Measurements from ENCODE around the gene MAP2K5. TPM values are rescaled to one million over a fixed set of nuclear protein-coding genes. Genes with fewer than 3 reads are reported as not detected.

MAP2K5 gene
- total RNA-seq, 2 donors from 2014 or later, result 16.1 to 17.9 TPM

DNA sequence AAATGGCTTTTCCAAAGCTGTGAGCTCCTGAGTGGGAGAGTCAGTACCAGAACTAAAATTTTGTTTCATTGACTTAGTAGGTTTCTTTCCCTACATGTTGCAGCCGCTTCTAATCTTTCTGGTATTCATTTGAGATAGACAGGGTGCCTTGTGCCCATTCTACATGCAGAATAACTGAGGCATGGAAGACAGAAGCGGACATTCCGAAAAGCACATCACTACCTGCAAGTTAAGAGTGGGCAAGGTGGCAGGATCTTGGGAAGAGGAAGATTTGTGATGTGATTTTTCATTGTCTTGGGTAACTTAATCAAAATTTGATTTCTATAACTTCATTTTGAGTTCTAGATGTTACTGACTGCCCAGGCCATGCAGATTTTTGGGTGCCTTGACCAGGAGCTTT, 2.0 kb downstream of the MAP2K5 start:
- Mint-ChIP-seq H3K9me3 (no peaks in the 10 kb centered on the region), H3K27ac (no peak overlapping the region), H3K36me3 (ENCODE audit: low read depth) (peaks cover 12% of the 10 kb centered on the region), H3K4me3 (peak overlapping the region; percentile 97), H3K27me3 (no peaks in the 10 kb centered on the region), H3K4me1 (peaks cover 15% of the 10 kb centered on the region)
- no peak for ATAC-seq (replicated peaks)

- Mint-ChIP-seq H3K4me3 (no peak overlapping the region), H3K27ac (no peak overlapping the region), H3K9me3 (no peaks in the 10 kb centered on the region), H3K4me1 (peaks cover 11% of the 10 kb centered on the region), H3K27me3 (no peaks in the 10 kb centered on the region), H3K36me3 (ENCODE audit: low read depth) (peaks cover 24% of the 10 kb centered on the region)
- no peak for ATAC-seq (replicated peaks)
Observed at GRCh38 chr15:67545864-67546263, 3.4 kb downstream of the MAP2K5 start.

- ATAC-seq (replicated peaks), result no peak
- H3K27me3 Mint-ChIP-seq, result no peaks in the 10 kb centered on the region
- no peaks in the 10 kb centered on the region for H3K9me3 Mint-ChIP-seq
- H3K27ac Mint-ChIP-seq, result no peak overlapping the region
- no peak overlapping the region for H3K4me3 Mint-ChIP-seq
- H3K4me1 Mint-ChIP-seq, result peaks cover 11% of the 10 kb centered on the region
- H3K36me3 Mint-ChIP-seq (ENCODE audit: low read depth), result peaks cover 32% of the 10 kb centered on the region
Observed at GRCh38 chr15:67547064-67547463, 4.6 kb downstream of the MAP2K5 start.

GRCh38 chr15:67547836-67548235, 5.3 kb downstream of the MAP2K5 start:
- no peaks in the 10 kb centered on the region for H3K9me3 Mint-ChIP-seq

GRCh38 chr15:67548236-67548852, 5.8 kb downstream of the MAP2K5 start:
- no peak overlapping the region for H3K4me3 Mint-ChIP-seq
- peaks cover 11% of the 10 kb centered on the region for H3K4me1 Mint-ChIP-seq
- no peak for ATAC-seq (replicated peaks)
- peaks cover 32% of the 10 kb centered on the region for H3K36me3 Mint-ChIP-seq (ENCODE audit: low read depth)
- H3K27me3 Mint-ChIP-seq, result no peaks in the 10 kb centered on the region
- no peak overlapping the region for H3K27ac Mint-ChIP-seq
- H3K9me3 Mint-ChIP-seq, result no peaks in the 10 kb centered on the region

More at GRCh38 chr15:67547836-67548235, 5.3 kb downstream of the MAP2K5 start:
- no peaks in the 10 kb centered on the region for H3K27me3 Mint-ChIP-seq
- no peak overlapping the region for H3K4me3 Mint-ChIP-seq
- ATAC-seq (replicated peaks), result no peak
- H3K4me1 Mint-ChIP-seq, result peaks cover 11% of the 10 kb centered on the region
- no peak overlapping the region for H3K27ac Mint-ChIP-seq
- peaks cover 32% of the 10 kb centered on the region for H3K36me3 Mint-ChIP-seq (ENCODE audit: low read depth)

GRCh38 chr15:67548862-67549651, 6.6 kb downstream of the MAP2K5 start:
- Mint-ChIP-seq H3K27ac (no peak overlapping the region), H3K4me1 (peaks cover 11% of the 10 kb centered on the region), H3K9me3 (no peaks in the 10 kb centered on the region), H3K4me3 (no peak overlapping the region), H3K27me3 (no peaks in the 10 kb centered on the region), H3K36me3 (ENCODE audit: low read depth) (peaks cover 32% of the 10 kb centered on the region)
- no peak for ATAC-seq (replicated peaks)

DNA sequence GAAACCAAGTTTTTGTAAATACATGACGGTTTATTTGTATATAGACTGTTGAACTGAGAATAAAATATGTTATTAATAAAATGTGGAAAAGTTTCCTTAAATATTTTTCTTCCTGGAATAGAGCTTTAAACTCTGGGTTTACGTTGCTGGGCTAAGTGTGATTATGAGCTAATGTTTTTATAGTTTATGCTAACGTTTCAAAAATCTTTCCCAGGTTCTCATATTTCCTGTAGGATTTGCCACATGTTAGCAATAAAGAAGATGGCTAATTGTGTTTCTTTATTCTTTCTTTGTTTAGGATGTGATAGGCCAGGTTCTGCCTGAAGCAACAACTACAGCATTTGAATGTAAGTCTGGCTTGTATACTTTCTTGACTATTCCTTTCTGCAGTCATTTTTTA, 7.2 kb downstream of the MAP2K5 start:
- Mint-ChIP-seq H3K9me3 (no peaks in the 10 kb centered on the region), H3K4me3 (no peak overlapping the region), H3K36me3 (ENCODE audit: low read depth) (peaks cover 35% of the 10 kb centered on the region), H3K27me3 (no peaks in the 10 kb centered on the region), H3K4me1 (peaks cover 6% of the 10 kb centered on the region), H3K27ac (no peak overlapping the region)
- ATAC-seq (replicated peaks), result no peak

DNA sequence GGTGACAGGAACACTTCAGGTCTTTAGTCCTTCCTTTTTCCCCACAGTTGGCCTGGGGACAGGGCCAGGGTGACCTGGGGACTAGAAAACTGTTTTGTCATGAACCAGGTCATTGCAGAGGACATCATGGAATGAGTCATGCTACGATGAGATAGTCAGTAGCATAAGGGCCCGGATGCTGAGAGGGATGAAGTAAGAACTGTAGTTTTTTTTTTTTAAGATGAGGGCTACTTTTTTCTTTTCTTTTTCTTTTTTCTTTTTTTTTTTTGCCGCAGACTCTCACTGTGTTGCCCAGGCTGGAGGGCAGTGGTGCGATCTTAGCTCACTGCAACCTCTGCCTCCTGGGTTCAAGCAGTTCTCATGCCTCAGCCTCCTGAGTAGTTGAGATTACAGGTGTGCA, 8.0 kb downstream of the MAP2K5 start:
- Mint-ChIP-seq H3K27ac (no peak overlapping the region), H3K4me3 (no peak overlapping the region)
- ATAC-seq (replicated peaks), result no peak

DNA sequence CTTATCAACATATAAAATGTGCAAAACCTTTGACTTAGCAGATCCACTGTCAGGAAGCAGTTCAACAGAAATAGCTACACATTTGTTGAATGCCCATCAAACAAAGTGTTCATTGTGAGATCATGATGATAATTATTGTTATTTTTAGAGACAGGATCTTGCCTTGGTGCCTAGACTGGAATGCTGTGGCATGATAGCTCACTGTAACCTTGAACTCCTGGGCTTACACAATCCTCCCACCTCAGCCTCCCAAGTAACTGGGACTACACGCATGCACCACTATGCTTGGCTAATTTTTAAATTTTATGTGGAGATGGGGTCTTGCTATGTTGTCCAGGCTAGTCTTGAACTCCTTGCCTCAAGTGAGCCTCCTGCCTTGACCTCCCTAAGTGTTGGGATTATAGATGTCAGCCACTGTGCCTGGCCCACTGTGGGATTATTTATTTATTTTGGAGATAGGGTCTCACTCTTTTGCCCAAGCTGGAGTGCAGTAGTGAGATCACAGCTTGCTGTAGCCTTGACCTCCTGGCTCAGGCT, 8.8 kb downstream of the MAP2K5 start:
- H3K9me3 Mint-ChIP-seq, result no peaks in the 10 kb centered on the region
- no peaks in the 10 kb centered on the region for H3K27me3 Mint-ChIP-seq
- peaks cover 45% of the 10 kb centered on the region for H3K36me3 Mint-ChIP-seq (ENCODE audit: low read depth)
- no peak overlapping the region for H3K4me3 Mint-ChIP-seq
- ATAC-seq (replicated peaks), result no peak
- H3K27ac Mint-ChIP-seq, result no peak overlapping the region
- peaks cover 6% of the 10 kb centered on the region for H3K4me1 Mint-ChIP-seq

More for the DNA sequence above, 8.0 kb downstream of the MAP2K5 start:
- Mint-ChIP-seq H3K9me3 (no peaks in the 10 kb centered on the region), H3K4me1 (peaks cover 6% of the 10 kb centered on the region), H3K36me3 (ENCODE audit: low read depth) (peaks cover 39% of the 10 kb centered on the region), H3K27me3 (no peaks in the 10 kb centered on the region)

DNA sequence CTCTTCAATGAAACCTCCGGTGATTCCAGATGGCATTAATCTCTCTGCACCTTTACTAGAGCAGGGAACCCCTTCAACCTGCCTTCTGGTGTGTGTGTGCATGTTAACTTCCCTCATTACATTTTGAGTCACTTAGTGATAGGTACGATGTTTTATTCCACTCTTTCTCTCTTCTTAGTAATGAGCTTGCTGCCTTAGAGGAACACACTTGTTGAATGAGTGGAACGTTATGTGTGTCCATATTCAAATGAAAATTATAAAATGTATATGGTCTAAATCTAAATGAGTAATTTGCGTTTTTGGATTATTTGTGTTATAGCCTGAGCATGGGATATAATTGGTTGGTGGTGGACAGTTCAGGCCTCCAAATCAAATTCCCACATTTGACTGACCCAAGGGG, 12.1 kb downstream of the MAP2K5 start:
- Mint-ChIP-seq H3K9me3 (no peaks in the 10 kb centered on the region), H3K27me3 (no peaks in the 10 kb centered on the region), H3K4me3 (no peak overlapping the region), H3K27ac (no peak overlapping the region), H3K36me3 (ENCODE audit: low read depth) (peaks cover 60% of the 10 kb centered on the region), H3K4me1 (peaks cover 6% of the 10 kb centered on the region)
- no peak for ATAC-seq (replicated peaks)

DNA sequence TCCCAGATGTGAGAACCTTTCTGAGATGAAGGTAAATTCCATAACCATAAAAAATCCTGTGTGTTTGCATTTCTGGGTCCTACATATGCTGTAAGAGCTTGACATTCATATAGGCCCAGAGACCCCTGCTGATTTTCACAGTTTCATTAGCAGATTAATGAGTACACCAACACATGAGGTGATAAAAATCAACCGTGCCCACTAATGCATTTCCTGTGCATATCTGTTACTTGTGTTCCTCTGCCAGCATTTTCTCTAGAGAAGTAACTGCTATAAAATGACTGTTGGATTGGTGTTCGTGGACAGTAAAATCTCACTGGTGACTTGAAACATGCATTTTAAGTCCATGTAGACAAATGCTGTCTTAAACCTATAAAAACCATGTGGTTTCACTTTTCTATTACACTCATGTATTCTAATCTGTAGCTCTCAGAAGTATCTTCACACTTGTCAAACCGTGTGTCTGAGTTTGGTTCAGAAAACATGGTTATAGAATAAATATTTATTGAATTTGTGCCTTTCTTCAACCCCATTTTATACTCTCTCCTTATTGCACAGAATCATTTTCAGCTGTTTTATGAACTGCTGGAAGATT, 14.6 kb downstream of the MAP2K5 start:
- no peak for ATAC-seq (replicated peaks)
- Mint-ChIP-seq H3K4me1 (peaks cover 6% of the 10 kb centered on the region), H3K4me3 (no peak overlapping the region), H3K27ac (no peak overlapping the region), H3K36me3 (ENCODE audit: low read depth) (peaks cover 41% of the 10 kb centered on the region), H3K9me3 (no peaks in the 10 kb centered on the region), H3K27me3 (no peaks in the 10 kb centered on the region)

- Mint-ChIP-seq H3K9me3 (no peaks in the 10 kb centered on the region), H3K27ac (no peak overlapping the region), H3K4me3 (no peak overlapping the region), H3K4me1 (peaks cover 6% of the 10 kb centered on the region), H3K27me3 (no peaks in the 10 kb centered on the region), H3K36me3 (ENCODE audit: low read depth) (peaks cover 41% of the 10 kb centered on the region)
- no peak for ATAC-seq (replicated peaks)
Observed at GRCh38 chr15:67558502-67558901, 16.0 kb downstream of the MAP2K5 start.

DNA sequence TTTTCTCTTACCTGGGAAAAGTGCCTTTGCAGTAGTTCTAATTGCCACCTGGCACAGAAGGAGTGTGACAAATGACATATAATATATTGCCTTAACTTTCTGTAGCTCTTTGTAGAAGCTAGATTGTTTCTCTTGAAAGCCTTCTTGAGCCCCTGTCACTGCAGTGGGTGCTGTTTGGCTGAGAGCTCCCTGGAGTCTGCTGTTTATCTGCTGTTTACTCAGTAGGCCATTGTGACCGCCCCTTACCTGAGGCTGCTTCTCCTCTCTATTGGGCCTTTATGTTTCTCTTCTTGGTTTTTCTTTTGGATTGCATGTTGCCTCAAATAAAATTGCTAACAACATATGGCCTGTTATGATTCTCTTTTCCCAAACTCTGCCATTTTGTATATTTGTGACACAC, 16.7 kb downstream of the MAP2K5 start:
- Mint-ChIP-seq H3K27me3 (no peaks in the 10 kb centered on the region), H3K4me3 (no peak overlapping the region), H3K4me1 (peaks cover 8% of the 10 kb centered on the region), H3K36me3 (ENCODE audit: low read depth) (peaks cover 41% of the 10 kb centered on the region), H3K9me3 (no peaks in the 10 kb centered on the region), H3K27ac (no peak overlapping the region)
- ATAC-seq (replicated peaks), result no peak

DNA sequence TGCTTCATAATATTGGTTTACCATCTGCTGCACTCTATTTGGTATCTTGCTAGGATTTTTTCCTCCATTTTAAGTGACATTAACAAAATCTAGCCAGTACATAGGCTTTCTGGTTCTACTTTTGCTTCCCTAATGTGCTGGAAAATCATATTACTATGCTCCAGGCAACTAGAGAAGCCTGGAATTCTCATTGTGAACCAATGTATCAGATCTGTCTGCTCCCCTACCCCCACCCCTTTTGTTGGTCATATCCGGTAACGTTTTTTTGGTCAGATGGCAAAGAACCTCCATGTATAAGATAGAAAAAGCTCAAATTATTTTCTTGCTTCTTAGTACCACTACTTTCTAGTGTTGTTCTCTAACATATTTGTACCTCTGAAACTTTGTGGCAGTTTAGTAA, 17.1 kb downstream of the MAP2K5 start:
- no peak for ATAC-seq (replicated peaks)
- no peaks in the 10 kb centered on the region for H3K9me3 Mint-ChIP-seq
- no peak overlapping the region for H3K27ac Mint-ChIP-seq
- H3K36me3 Mint-ChIP-seq (ENCODE audit: low read depth), result peaks cover 40% of the 10 kb centered on the region
- peaks cover 12% of the 10 kb centered on the region for H3K4me1 Mint-ChIP-seq
- no peaks in the 10 kb centered on the region for H3K27me3 Mint-ChIP-seq
- no peak overlapping the region for H3K4me3 Mint-ChIP-seq

DNA sequence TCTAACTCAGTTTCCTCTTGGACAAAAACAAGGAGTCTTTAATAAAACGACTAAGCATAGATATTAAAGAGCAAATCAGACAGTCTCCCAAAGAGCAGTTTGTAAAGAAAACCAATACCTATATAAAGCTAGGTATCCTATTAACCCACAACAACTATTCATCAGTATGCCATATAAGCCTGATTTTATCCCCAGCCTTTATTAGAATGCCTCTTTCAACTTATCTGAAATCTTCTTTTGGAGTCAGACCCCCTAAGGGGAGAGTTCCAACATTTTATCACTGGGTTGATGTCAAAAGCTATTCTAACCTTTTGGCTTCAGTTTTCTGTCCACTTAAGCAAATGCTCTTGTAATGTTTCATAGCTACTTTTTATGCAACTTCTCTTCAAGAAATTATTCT, 17.8 kb downstream of the MAP2K5 start:
- Mint-ChIP-seq H3K9me3 (no peaks in the 10 kb centered on the region), H3K4me1 (peaks cover 10% of the 10 kb centered on the region), H3K27me3 (no peaks in the 10 kb centered on the region), H3K36me3 (ENCODE audit: low read depth) (peaks cover 34% of the 10 kb centered on the region), H3K4me3 (no peak overlapping the region), H3K27ac (no peak overlapping the region)
- no peak for ATAC-seq (replicated peaks)

Data from activated T-helper 17 cell treated with anti-CD3 and anti-CD28 coated beads, Interleukin-2, amount 50 U/mL, for 72 hours (primary cell).